Renal cortex interstitium (tissue), 11 donors: ENCODE results near the gene D2HGDH. TPM values are rescaled to one million over a fixed set of nuclear protein-coding genes. Genes with fewer than 3 reads are reported as not detected.
"Not testable (repeated sequence)": the region's sequence is repeated elsewhere in the genome, so short reads cannot be mapped to it uniquely, and the experiment has no call there.

Source experiments
- DNase-seq, 11 donors: peaks; one replicate each; pipeline ENCODE4 v3.0.0-alpha.2; 2013; ENCODE audit warnings: low read depth in 9 of 11, low spot score in 4 of 11; ENCODE audit errors: extremely low read depth in 1 of 11
- polyA plus RNA-seq, 3 donors: library from polyadenylated mRNA; unstranded; fragments of 120-200 nt; gene quantifications; one replicate each; pipeline ENCODE4 v1.2.1, GENCODE V29; 2013; ENCODE audit not compliant: insufficient read length in 3 of 3

The D2HGDH gene
- polyA plus RNA-seq, 3 donors = 30.0 to 62.3 (median 50.4) TPM

DNA sequence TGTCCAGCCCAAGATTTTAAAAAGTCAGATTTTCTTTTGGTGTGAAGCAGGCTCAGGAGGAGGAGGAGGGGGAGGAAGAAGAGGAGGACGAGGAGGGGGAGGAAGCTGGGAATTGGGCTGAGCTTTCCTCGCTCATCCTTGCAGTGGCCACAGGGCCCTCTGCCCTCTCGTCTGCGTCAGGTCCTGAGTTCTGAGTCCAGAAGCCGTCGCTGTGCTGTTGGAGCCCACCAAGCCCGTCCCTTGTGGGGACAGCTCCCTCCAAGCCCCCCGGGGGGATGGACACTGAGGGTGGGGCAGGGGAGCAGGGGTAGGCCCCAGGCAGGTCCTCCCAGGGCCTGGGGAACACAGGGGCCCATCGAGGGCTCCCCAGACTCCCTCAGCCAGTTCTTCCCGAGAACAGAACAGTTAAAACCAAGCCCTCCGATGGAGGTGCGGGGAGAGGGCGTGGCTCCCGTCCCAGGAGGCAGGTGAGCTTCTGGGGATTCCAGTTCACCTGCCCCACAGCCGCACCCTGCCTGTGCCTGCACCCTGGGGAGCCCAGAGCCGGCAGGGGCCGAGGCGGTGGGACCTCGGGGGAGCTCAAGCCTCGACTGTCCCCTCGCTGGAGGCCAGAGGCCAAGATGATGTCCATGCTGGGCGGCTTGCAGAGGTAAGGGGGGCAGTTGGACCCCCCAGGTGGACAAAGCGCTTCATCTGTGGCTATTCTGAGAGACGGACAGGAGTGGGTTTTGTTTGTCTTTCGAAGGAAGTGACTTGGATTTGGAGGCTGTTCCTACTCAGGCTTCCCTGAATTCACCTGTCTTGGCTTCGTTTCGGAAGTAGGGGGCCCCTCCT, 42.1 kb downstream of the D2HGDH start, which contains the start of gene GAL3ST2:
Gene GAL3ST2, plus strand, starts transcription at position 487 of the 834 bp plus-strand sequence. Its CDS starts 134 bp downstream, at position 621.
- DNase-seq = no peak

DNA sequence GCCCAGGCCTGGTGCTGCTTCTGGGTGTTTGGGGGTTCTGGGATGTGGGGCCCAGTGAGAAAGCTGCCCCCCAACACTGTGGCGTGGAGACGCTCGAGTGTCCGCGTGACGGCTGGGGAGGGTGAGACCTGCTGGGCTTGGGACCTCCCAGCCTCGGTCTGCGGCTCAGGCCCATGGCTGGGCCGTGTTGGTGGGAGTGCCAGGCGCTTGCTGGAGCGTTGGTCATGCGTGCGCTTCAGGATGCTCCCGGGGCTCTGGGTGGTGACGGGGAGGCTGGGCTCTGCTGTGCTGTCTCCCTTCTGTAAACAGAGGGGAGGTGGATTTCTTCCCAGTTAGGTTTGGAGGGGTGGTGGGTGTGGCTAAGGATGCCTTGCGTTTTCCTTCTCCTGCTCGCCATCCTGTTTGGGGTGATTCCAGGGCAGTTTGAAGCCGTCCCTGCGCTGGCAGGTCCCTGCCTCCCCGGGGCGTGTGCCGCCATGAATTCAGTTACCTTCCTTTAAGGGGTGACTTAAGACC, 42.8 kb downstream of the D2HGDH start:
- no peak for DNase-seq

DNA sequence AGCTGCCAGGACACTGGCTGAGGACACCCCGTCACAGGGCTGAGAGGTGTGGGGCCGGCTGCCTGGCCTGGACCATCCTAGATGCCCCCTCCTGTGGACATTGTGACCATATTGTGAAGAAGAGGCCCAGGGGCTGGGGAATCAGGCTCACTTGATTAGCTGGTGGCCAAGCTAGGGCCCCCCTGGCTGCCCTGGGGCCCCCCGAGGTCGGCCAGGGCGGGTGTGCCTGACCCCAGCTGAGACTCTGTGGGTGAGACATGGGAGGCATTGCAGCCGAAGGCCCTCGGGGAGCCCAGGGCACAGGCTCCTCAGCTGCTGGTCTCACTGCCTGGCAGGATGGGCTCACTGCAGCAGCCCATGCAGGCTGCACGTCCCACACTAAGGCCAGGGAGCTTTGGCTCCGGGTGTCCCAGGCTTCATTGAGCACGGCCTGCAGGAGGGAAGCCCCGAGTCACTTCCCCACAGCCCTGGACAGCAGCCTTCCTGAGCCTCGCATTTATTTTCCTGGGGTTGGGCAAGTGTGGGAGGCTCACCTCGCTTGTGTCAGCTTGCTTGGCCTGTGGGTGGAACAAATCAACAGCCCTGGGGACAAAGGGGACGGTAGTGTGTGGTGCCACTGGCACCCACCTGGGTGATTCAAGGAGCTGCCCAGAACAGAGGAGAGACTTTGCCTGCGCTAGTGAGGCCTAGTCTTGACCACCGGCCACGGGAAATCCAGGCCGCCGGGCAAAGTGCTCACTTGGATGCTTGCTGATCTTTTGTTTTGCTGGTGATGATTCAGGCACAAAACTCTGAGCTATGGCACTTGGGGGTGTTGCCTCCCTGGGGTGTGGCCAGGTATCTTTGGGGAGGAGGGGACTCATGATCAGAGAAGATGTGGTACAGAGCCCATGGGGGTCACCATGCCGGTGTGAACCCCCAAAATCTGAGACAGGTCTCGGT, 43.5 kb downstream of the D2HGDH start:
- no peak for DNase-seq

DNA sequence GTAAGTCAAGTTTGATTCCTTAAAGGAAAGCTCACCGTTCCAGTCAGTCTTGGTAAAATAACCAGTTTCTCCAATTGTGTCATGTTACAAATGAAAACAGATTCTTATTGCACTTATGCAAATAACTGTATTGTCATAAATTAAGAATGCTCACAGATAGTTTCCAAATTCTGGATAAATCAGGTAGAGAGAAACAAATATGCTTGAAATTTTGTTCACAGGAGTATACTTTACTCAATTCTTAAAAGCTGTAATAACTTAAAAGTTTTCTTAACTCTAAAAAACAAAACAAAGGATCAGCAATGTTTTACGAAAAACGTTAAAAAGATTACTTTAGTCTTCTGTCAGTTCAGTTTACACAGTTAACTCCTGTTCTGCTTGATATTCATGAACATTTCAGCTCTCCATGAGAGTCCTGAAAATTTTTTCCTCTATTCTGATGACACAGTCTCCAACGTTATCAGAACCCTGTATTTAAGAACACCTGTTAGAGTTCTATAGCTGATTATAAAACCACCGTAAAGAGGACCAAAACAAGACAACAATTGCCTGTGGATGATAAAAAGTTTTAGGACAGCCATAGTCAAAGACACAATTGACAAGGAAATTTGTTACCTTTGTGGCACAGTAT, 46.6 kb downstream of the D2HGDH start:
- no peak for DNase-seq

DNA sequence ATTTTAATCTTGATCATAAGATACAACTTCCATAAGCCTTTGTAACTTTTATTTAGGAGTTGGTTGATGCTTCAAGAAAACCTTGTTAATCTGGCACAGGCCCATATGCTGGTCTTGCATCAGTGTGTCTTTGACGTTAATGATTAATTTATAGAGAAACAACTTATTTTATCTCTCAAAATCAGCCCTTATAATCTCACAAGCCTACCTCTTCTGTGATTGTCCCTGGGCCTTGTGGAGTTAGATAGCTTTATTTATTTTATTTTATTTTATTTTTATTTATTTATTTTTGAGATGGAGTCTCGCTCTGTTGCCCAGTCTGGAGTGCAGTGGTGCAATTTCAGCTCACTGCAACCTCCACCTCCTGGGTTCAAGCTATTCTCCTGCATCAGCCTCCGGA, 47.6 kb downstream of the D2HGDH start:
- not testable (repeated sequence) for DNase-seq

GRCh38 chr2:241788135-241788534, 53.7 kb downstream of the D2HGDH start:
- no peak for DNase-seq

DNA sequence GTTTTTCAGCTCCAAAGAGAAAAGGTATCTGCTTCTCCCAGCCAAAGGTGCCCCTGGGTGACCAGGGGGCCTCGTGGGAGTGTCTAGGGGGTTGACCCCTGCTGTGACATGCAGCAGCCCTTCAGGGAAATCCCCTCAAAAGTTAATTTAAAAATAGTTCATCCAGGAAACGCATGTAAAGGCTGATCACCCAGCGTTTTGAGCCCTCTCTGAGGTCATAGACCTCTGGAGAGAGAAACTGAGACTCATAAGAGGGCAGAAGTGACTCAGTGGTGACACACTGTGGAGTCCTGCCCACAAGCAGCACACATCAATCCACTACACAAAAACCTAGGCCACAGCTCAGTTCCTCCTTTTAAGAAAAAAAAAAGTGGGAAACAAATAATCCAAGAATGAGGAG, 54.1 kb downstream of the D2HGDH start:
- DNase-seq = no peak

DNA sequence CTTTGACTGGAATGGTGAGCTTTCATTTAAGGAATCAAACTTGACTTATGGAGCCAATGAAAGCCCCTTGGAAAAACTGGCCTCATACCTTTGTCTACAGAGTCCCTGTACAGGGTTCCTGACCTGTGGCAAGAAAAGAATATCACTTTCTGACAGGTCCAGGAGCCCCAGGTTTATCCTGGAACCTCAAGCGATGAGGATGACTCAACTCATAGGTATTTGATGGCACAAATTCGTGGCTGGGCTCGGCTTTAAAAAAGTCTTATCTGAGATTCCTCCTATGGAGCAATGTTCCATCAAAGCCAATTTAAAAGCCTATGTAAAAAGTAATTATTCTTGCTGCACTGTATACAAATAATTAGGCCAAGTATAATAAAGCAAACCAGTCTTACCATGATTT, 57.0 kb downstream of the D2HGDH start:
- DNase-seq = not testable (repeated sequence)

DNA sequence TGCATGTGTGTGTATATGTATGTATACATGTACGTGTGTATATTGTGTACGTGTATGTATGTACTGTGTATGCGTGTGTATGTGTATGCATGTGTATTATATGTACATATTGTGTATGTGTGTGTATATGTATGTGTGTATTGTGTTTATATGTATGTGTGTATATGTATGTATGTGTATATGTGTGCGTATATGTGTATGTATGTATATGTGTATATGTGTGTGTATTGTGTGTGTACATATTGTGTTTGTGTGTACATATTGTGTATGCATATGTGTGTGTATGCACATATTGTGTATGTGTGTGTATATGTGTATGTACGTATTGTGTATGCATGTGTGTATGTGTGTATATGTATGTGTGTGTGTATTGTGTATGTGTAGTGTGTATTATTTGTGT, 59.0 kb downstream of the D2HGDH start:
- no peak for DNase-seq

DNA sequence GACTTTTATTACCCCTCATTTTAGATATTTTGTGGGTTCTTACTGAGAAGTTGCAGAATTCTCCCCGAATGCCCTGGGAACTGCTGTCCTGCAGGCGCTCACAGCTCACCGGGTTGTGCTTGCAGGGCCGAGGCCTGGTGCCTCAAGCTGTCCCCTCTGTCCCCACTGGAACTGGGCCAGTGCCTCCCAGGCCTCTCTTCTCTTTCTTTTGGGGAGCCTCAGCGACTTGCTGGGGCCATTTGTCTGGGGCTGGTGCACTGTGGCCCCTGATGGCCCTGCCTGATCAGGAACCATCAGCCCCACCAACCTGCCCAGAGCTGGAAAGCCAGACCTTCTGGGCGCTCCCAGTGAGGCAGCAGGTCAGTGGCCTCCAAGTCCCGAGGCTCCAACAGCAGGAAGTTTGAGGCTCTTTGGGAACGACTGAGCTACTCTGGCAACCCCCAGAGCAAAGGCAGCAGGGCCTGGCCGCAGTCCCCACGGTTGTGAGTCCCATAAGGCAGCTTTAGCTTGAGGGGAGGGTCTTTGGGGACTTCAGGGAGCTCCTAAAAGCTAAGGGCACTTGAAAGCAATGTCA, 59.9 kb downstream of the D2HGDH start:
- no peak for DNase-seq

DNA sequence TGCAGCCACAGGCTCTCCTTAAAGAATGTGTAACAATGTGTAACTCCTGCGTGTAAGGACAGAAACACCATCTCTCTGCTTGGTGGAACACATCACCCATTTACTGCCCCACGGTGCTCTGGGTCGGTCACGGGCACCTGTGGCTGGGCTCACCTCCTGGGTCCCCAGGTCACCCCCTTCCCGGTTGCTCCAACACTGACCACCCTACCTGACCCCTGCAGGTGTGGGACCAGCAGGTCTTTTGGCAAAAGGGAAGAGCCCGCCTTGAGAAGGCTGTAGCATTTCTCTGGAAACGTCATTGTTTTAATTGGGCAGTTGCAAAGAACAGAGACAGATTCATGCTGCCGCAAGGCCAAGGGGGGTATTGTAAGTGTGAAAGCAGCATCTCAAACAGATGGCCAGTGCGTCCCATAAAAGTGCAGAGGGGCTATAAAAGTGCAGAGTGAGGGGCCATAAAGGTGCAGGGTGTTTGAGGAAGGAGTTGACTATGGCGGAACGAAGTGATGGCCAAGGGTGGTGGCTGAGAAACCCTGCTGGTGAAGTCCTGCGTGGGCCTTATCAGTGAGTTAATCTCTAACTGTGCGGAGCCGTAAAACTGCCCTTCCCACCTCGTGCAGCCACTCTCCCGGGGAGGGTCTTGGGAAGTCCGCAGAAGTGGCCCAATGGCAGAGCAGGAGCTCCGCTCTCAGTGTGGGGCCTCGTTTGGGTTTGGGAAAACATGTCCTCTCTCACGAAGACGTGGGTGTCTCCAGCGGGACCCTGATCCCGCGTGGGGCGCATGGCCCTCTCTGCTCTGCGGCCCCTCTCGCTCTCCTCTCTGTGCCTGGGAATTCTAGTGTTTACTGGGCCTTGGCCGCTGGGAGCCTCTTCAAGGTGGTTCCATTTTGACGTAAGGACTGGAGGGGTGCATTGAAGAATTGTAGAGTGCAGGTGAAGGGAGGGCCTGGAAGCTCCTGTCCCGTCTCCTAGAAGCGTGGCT, 60.9 kb downstream of the D2HGDH start:
- DNase-seq = no peak

DNA sequence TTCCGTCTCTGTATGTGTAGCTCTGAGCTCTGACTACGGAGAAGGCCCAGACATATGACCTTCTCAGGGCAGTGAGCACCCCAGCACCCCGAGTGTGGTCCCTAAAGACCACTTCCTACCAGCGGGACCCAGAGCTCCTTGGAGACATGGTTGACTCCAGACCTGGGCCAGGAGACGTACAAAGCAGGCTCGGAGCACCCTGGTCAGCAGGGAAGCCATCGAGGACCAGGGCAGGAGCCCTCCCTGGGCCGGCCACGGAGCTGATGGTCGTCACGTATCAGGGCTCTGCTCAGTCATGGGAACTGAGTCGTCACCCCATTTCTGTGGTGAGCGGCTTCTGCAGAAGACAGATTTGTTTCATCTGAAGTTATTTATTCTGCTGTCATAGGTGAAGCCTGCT, 61.8 kb downstream of the D2HGDH start:
- DNase-seq = no peak

GRCh38 chr2:241796610-241797138, 62.2 kb downstream of the D2HGDH start:
- DNase-seq = no peak

DNA sequence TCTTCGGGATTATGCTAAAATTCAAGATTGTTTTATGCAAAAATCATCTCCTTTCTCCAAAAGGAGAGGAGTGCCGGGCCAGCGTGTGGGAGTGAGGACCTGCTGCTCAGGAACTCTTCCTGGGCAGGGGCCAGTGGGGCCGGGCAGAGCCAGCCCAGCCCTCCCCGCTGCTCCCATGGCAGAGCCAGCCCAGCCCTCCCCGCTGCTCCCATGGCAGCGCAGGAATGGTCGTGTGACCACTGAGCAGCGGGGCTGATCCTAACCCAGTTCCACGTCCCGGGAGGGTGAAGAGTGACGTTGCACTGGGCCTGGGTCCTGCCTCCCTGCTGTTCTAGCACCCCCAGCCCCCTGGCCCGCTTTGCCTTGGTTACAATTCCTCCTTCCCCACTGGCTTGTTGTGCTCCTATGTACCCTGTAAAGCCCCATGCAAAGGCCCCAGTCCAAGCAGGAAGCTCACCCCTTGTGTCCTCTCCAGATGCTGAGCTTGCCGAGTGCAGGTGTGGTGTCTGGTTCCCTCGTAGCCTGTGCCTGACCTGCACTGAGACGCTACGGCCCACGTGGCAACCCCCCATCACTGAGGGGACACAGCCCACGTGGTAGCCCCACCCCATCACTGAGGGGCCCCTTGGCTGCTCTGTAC, 63.1 kb downstream of the D2HGDH start:
- no peak for DNase-seq

- no peak for DNase-seq
Observed at GRCh38 chr2:241798081-241798630, 63.7 kb downstream of the D2HGDH start.

DNA sequence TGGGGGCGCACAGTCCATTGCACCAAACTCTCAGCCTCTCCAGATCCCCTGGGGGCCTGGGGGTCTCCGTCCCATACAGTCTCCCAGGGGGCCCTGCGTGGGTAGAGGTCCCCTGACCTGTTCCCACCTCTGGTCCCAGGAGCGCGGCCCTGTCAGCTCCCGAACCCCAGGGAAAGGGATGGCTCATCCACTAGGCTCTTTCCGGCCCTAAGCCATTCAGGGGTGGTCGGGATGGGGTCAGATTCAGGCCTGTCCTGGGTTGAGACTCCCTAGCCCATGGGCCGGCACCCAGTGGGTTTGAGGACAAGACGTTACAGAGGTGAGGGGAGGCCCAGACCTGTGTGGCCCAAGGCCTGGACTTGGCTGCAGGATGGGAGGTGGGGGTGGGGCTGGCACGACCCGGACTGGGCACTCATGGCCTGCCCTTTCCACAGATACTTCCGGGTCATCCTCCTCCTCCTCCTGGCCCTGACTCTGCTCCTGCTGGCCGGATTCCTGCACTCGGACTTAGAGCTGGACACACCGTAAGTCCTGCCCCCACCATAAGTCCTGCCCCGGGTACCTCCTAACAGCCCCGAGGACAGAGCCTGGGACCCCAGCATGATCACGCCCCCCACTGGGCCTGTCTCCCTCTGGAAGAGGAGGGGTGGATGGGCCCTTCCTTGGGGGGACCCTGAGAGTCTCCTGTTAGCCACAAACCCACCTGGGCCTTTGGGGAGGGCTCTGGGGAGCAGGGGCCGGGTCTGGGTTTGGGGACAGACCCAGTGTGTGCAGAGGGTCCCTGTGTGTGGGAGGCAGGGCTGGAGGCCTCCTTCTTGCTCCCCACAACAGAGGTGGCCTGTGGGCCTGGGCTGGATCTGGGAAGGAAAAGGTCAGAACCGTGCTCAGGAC, 64.4 kb downstream of the D2HGDH start:
- no peak for DNase-seq
